SU-DHL-6 (cell line): ENCODE measurements around the gene HOXA11.
A peak's percentile ranks its signal among the peaks of the same experiment; 100 is the strongest.

Source experiments
- H2AFZ ChIP-seq: fragments of 200-600 bp; sonication (generic); 2 replicates; pipeline ENCODE4 v1.6.1; 2014; ENCODE audit warnings: low read depth, mild to moderate bottlenecking, moderate library complexity, mixed read lengths, antibody characterized with exemption, low read length; ENCODE audit not compliant: severe bottlenecking
- H3F3A ChIP-seq: fragments of 200-600 bp; shearing (Covaris generic); 2 replicates; pipeline ENCODE4 v1.6.0; 2016; ENCODE audit warnings: antibody characterized with exemption, mild to moderate bottlenecking; ENCODE audit not compliant: insufficient read depth
- H3K27ac ChIP-seq: fragments of 200-600 bp; sonication (generic); 2 replicates; pipeline ENCODE4 v1.5.1; 2016; ENCODE audit warnings: low read depth, mild to moderate bottlenecking, low read length, moderate library complexity, mixed read lengths
- H3K27me3 ChIP-seq: fragments of 200-600 bp; sonication (generic), shearing (Covaris generic); 2 replicates; pipeline ENCODE4 v1.6.0; 2014; ENCODE audit warnings: mild to moderate bottlenecking, low read length
- H3K36me3 ChIP-seq: fragments of 200-600 bp; sonication (generic); 2 replicates; pipeline ENCODE4 v1.6.1; 2014; ENCODE audit warnings: mild to moderate bottlenecking, low read length, mixed read lengths
- H3K4me2 ChIP-seq: fragments of 300-600, 200-600 bp; shearing (Covaris generic), sonication (generic); 2 replicates; pipeline ENCODE4 v1.6.0; 2014; ENCODE audit warnings: low read length, low read depth, mild to moderate bottlenecking; ENCODE audit not compliant: poor library complexity, severe bottlenecking
- H3K4me3 ChIP-seq: fragments of 200-600 bp; sonication (generic); 2 replicates; pipeline ENCODE4 v1.5.1; 2014; ENCODE audit warnings: antibody characterized with exemption, low read length, mild to moderate bottlenecking, mixed read lengths; ENCODE audit not compliant: insufficient read depth, poor library complexity, severe bottlenecking
- H3K79me2 ChIP-seq: fragments of 200-600 bp; sonication (generic); 2 replicates; pipeline ENCODE4 v1.6.1; 2014; ENCODE audit warnings: mild to moderate bottlenecking, low read length, moderate library complexity; ENCODE audit not compliant: insufficient read depth
- H3K9ac ChIP-seq: fragments of 200-600 bp; sonication (generic); 2 replicates; pipeline ENCODE4 v1.7.0; 2014; ENCODE audit warnings: mild to moderate bottlenecking, low read length
- H3K9me2 ChIP-seq: fragments of 200-600 bp; sonication (generic); replicated peaks from 2 replicates; pipeline ENCODE4 v1.6.1; 2014; ENCODE audit warnings: low read length; ENCODE audit not compliant: insufficient read depth
- H3K9me3 ChIP-seq: fragments of 200-600 bp; sonication (generic); 2 replicates; pipeline ENCODE4 v1.6.1; 2014; ENCODE audit warnings: low read length, mixed read lengths; ENCODE audit not compliant: insufficient read depth
- H4K20me1 ChIP-seq: fragments of 200-600 bp; sonication (generic); 2 replicates; pipeline ENCODE4 v1.6.1; 2014; ENCODE audit warnings: low read depth, mild to moderate bottlenecking, antibody characterized with exemption, low read length, moderate library complexity, mixed read lengths
- CTCF ChIP-seq: fragments of 200-600 bp; sonication (generic); IDR thresholded peaks from one replicate; pipeline ENCODE4 v1.5.1; 2017; ENCODE audit warnings: antibody characterized with exemption, mild to moderate bottlenecking, low read length, moderate library complexity; ENCODE audit not compliant: insufficient read depth, poor library complexity, severe bottlenecking
- EZH2phosphoT487 ChIP-seq: fragments of 200-600 bp; sonication (generic), shearing (Covaris generic); conservative IDR thresholded peaks from 2 replicates; pipeline ENCODE4 v1.6.1; 2018; ENCODE audit warnings: mild to moderate bottlenecking, antibody characterized with exemption, low read length, moderate library complexity, mixed read lengths

The HOXA11 gene

DNA sequence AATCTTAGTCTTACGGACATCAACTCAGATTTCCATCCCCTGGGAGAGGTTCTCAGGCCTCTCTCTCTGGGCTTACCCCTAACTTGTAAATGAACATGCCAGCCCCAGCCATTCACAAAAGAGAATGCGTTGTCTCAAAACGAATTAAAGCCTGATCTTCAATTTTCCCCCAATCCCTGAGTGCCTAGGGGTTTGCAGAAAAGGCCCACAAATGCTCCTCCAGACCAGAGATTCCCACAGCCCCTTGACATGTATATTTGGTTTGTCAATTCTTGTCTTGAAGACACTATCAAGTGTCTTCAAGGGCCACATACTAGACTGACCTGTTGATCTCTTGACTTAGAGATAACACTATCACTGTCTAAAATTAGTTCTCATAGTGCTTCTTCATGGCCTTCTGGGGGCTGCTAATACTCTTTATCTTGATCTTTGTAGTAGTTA, 26.8 kb upstream of the HOXA11 start:
- Histone ChIP-seq H3K4me3 (no peak overlapping the region), H3K9me3 (no peaks in the 10 kb centered on the region), H3K79me2 (no peaks in the 10 kb centered on the region), H4K20me1 (no peaks in the 10 kb centered on the region), H3F3A (no peaks in the 10 kb centered on the region), H3K27ac (no peak overlapping the region), H2AFZ (no peak overlapping the region), H3K9ac (no peak overlapping the region), H3K36me3 (no peaks in the 10 kb centered on the region), H3K9me2 (no peaks in the 10 kb centered on the region), H3K27me3 (no peaks in the 10 kb centered on the region), H3K4me2 (no peak overlapping the region)
- TF ChIP-seq CTCF, result no peak
- no peak for TF ChIP-seq EZH2phosphoT487

GRCh38 chr7:27211084-27211446, 26.0 kb upstream of the HOXA11 start:
- TF ChIP-seq CTCF, result no peak
- no peak for TF ChIP-seq EZH2phosphoT487
- Histone ChIP-seq H3K27me3 (no peaks in the 10 kb centered on the region), H3K4me3 (no peak overlapping the region), H3K9ac (no peak overlapping the region), H3K36me3 (no peaks in the 10 kb centered on the region), H3K79me2 (no peaks in the 10 kb centered on the region), H2AFZ (no peak overlapping the region), H3K9me2 (no peaks in the 10 kb centered on the region), H4K20me1 (no peaks in the 10 kb centered on the region), H3K27ac (no peak overlapping the region), H3K4me2 (no peak overlapping the region), H3F3A (no peaks in the 10 kb centered on the region), H3K9me3 (no peaks in the 10 kb centered on the region)

- Histone ChIP-seq H3K27ac (no peak overlapping the region), H3F3A (no peaks in the 10 kb centered on the region), H3K4me3 (no peak overlapping the region), H3K9me3 (no peaks in the 10 kb centered on the region), H3K9me2 (no peaks in the 10 kb centered on the region), H3K9ac (no peak overlapping the region), H3K27me3 (no peaks in the 10 kb centered on the region), H4K20me1 (no peaks in the 10 kb centered on the region), H3K79me2 (no peaks in the 10 kb centered on the region), H3K36me3 (no peaks in the 10 kb centered on the region), H3K4me2 (no peak overlapping the region), H2AFZ (no peak overlapping the region)
- TF ChIP-seq EZH2phosphoT487, result no peak
- TF ChIP-seq CTCF, result peak; percentile 33
Measured at GRCh38 chr7:27210441-27211083, 25.5 kb upstream of the HOXA11 start.
